ENCODE measurements around the gene PLXND1.
A peak's percentile ranks its signal among the peaks of the same experiment; 100 is the strongest.

PLXND1 gene

GRCh38 chr3:129582799-129583198, 23.7 kb downstream of the PLXND1 start:
- DNase-seq = no peak

GRCh38 chr3:129581623-129582022, 24.9 kb downstream of the PLXND1 start:
- DNase-seq = no peak

- no peak for DNase-seq
Observed at GRCh38 chr3:129579991-129580390, 26.5 kb downstream of the PLXND1 start.

GRCh38 chr3:129577925-129578786, 28.3 kb downstream of the PLXND1 start:
- DNase-seq = no peak

GRCh38 chr3:129577366-129577765, 29.1 kb downstream of the PLXND1 start:
- DNase-seq = no peak

GRCh38 chr3:129576514-129577352, 29.7 kb downstream of the PLXND1 start:
- DNase-seq = peak; percentile 78

- DNase-seq = no peak
Observed at GRCh38 chr3:129575997-129576384, 30.5 kb downstream of the PLXND1 start.

- no peak for DNase-seq
Observed at GRCh38 chr3:129575233-129575996, 31.1 kb downstream of the PLXND1 start.

GRCh38 chr3:129574206-129574605, 32.3 kb downstream of the PLXND1 start:
- DNase-seq = no peak

GRCh38 chr3:129573493-129573892, 33.0 kb downstream of the PLXND1 start:
- DNase-seq = no peak

- no peak for DNase-seq
Observed at GRCh38 chr3:129572603-129573002, 33.9 kb downstream of the PLXND1 start.

GRCh38 chr3:129571605-129572547, 34.6 kb downstream of the PLXND1 start:
- DNase-seq = no peak

GRCh38 chr3:129569856-129570255, 36.6 kb downstream of the PLXND1 start:
- DNase-seq = no peak

GRCh38 chr3:129567939-129568338, 38.5 kb downstream of the PLXND1 start:
- no peak for DNase-seq

- DNase-seq = no peak
Observed at GRCh38 chr3:129567176-129567705, 39.2 kb downstream of the PLXND1 start.

- DNase-seq = no peak
Observed at GRCh38 chr3:129565902-129566301, 40.6 kb downstream of the PLXND1 start.

- DNase-seq = no peak
Observed at GRCh38 chr3:129564981-129565644, 41.4 kb downstream of the PLXND1 start.

- DNase-seq = no peak
Observed at GRCh38 chr3:129563850-129564535, 42.5 kb downstream of the PLXND1 start.

GRCh38 chr3:129563332-129563731, 43.1 kb downstream of the PLXND1 start:
- DNase-seq = no peak

GRCh38 chr3:129562803-129563202, 43.7 kb downstream of the PLXND1 start:
- DNase-seq = no peak

All from activated effector memory CD4-positive, alpha-beta T cell treated with anti-CD3 and anti-CD28 coated beads, Interleukin-2, amount 50 U/mL, for 16 hours (primary cell).